PC-3 (cell line): ENCODE measurements around the gene ACADM.
"Not testable (repeated sequence)": the region's sequence is repeated elsewhere in the genome, so short reads cannot be mapped to it uniquely, and the experiment has no call there.

Source experiments
- EZH2 ChIP-seq: fragments of 300-600 bp; sonication (generic); IDR thresholded peaks from one replicate; pipeline ENCODE4 v1.6.1; 2017; ENCODE audit warnings: antibody characterized with exemption, mild to moderate bottlenecking, low read length; ENCODE audit not compliant: unreplicated experiment
- EZH2phosphoT487 ChIP-seq: fragments of 300-600 bp; sonication (generic); IDR thresholded peaks from 2 replicates; pipeline ENCODE4 v1.6.1; 2018; ENCODE audit warnings: mild to moderate bottlenecking, antibody characterized with exemption, low read length, borderline replicate concordance
- TF ChIP-seq, protein P1 (sequence below): fragments of 300-600 bp; sonication (generic); conservative IDR thresholded peaks from 2 replicates; pipeline ENCODE4 v1.5.1; 2017; ENCODE audit warnings: antibody characterized with exemption, low read depth, mild to moderate bottlenecking, low read length

DNA sequence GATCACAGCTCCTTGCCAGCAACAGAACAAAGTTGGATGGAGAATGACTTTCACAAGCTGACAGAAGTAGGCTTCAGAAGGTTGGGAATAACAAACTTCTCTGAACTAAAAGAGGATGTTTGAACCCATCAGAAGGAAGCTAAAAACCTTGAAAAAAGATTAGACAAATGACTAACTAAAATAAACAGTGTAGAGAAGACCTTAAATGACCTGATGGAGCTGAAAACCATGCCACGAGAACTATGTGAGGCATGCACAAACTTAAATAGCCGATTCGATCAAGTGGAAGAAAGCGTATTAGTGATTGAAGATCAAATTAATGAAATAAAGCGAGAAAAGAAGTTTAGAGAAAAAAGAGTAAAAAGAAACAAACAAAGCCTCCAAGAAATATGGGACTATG, 54.2 kb downstream of the ACADM start:
- TF ChIP-seq, protein P1, sequence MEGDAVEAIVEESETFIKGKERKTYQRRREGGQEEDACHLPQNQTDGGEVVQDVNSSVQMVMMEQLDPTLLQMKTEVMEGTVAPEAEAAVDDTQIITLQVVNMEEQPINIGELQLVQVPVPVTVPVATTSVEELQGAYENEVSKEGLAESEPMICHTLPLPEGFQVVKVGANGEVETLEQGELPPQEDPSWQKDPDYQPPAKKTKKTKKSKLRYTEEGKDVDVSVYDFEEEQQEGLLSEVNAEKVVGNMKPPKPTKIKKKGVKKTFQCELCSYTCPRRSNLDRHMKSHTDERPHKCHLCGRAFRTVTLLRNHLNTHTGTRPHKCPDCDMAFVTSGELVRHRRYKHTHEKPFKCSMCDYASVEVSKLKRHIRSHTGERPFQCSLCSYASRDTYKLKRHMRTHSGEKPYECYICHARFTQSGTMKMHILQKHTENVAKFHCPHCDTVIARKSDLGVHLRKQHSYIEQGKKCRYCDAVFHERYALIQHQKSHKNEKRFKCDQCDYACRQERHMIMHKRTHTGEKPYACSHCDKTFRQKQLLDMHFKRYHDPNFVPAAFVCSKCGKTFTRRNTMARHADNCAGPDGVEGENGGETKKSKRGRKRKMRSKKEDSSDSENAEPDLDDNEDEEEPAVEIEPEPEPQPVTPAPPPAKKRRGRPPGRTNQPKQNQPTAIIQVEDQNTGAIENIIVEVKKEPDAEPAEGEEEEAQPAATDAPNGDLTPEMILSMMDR, result not testable (repeated sequence)
- not testable (repeated sequence) for TF ChIP-seq EZH2, EZH2phosphoT487
